Left cardiac atrium (tissue), 4 donors: ENCODE measurements around the gene RERG. TPM values are rescaled to one million over a fixed set of nuclear protein-coding genes. Genes with fewer than 3 reads are reported as not detected.
"Not testable (repeated sequence)": the region's sequence is repeated elsewhere in the genome, so short reads cannot be mapped to it uniquely, and the experiment has no call there.

Experiments used
- ATAC-seq, 2 donors: fragments of 200-7000 bp; cut with Tn5 transposase; one replicate each; pipeline ENCODE4 v1.9.1; 2020; ENCODE audit warnings: mild to moderate bottlenecking in 2 of 2, moderate library complexity in 2 of 2
- DNase-seq: peaks from one replicate; pipeline ENCODE4 v3.0.0-alpha.2; 2020
- intact Hi-C, 2 donors: fragments of 100-400 bp; cut with DNase I; formaldehyde crosslinking; loops; one replicate each; pipeline versions ENCODE4 v1.14.1 to v1.15.1; 2022 to 2023
- total RNA-seq, 2 donors: library from RNA; stranded (reverse); fragmentation: NEBNext Ultra II Directional; extraction: Animal tissue kit (Norgen Biotek cat#: 25700); gene quantifications; one replicate each; pipeline ENCODE4 v1.2.1, GENCODE V29; 2021
- donor health status: DM: no; HTN: yes; CAD: no.
- donor health status: DM: no; HTN: yes; CAD: no; lungs with severe emphysema.
- donor health status: DM: yes; HTN: yes; CAD: no.
- donor health status: Dilated cardiomyopathy.

Gene RERG
- total RNA-seq, 2 donors from 2014 or later, result 7.0 to 7.3 TPM

GRCh38 chr12:15114501-15114900, 106.7 kb downstream of the RERG start:
- intact Hi-C loops, result no loop called here
- DNase-seq (no peak), ATAC-seq (no peak)

DNA sequence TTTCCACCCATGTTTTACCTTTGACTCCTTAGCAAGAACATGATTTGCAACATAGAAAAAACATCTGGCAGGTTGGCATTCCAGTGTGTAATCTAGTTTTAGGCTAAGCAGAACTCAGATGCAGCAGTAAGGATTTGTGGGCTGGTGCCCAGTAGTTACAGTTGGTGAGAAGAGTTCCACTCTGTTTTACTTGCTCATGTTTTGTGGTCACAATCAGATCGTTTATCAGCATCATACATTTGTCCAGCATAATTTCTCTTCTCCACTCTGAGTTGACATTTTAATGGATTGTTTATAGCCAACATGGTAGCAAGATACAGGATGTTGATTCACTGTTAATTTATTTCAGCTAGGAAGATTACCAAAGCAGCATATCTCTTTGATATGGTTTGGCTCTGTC, 128.4 kb downstream of the RERG start:
- intact Hi-C loops, result no loop called here
- no peak for DNase-seq
- no peak for ATAC-seq

DNA sequence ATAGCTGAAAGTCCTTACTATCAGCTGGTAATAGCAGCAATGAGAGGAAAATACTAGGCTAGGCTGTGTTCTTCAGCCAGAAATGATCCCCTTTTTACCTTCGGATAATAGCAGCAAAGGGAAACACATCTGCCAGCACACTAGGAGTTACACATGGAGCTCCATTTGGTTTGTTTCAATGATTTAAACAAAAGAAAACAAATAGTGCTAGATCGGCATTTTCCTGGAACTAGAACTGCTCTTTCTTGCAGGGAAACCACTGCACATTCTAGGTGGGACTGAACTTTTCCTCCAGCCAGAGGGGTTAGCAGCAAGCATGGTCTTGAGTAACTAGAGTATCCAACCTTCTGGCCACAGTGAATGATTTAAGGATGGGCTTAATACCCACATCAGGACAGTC, 130.8 kb downstream of the RERG start:
- DNase-seq, result no peak
- no peak for ATAC-seq
- intact Hi-C loops, result no loop called here

- intact Hi-C loops, result no loop called here
- DNase-seq, result no peak
- ATAC-seq, result no peak
Measured at GRCh38 chr12:15088105-15088504, 133.1 kb downstream of the RERG start.

DNA sequence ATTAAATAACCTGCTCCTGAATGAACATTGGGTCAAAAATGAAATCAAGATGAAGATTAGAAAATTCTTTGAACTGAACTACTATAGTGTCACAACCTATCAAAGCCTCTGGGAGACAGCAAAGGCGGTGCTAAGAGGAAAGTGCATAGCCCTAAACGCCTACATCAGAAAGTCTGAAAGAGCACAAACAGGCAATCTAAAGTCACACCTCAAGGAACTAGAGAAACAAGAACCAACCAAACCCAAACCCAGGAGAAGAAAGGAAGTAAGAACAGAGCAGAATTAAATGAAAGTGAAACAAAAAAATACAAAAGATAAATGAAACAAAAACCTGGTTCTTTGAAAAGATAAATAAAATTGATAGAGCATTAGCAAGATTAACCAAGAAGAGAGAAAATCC, 143.5 kb downstream of the RERG start:
- intact Hi-C loops, ATAC-seq, DNase-seq: not testable (repeated sequence)

- intact Hi-C loops, result no loop called here
- no peak for ATAC-seq
- no peak for DNase-seq
Measured at GRCh38 chr12:15074351-15074750, 146.9 kb downstream of the RERG start.

- ATAC-seq (no peak), DNase-seq (no peak)
- intact Hi-C loops, result no loop called here
Measured at GRCh38 chr12:15059123-15059522, 162.1 kb downstream of the RERG start.

Other genes starting within 250 kb of the RERG start
- not detected for gene PDE6H, start 248.4 kb downstream of the RERG start, total RNA-seq
- gene PTPRO, start 101.1 kb upstream of the RERG start, total RNA-seq, result 1 to 10 TPM; 2.1 to 4.6 TPM